Mucosa of stomach (tissue), 1 donor: ENCODE data around the gene KLC1.

Experiments used
- H3K27me3 ChIP-seq: one replicate; pipeline ENCODE4 v1.7.0; 2013; ENCODE audit warnings: mild to moderate bottlenecking, low read length; ENCODE audit not compliant: control insufficient read depth, insufficient read depth
- H3K36me3 ChIP-seq: one replicate; pipeline ENCODE4 v1.7.0; 2013; ENCODE audit warnings: low read length; ENCODE audit not compliant: control insufficient read depth, insufficient read depth
- H3K4me1 ChIP-seq: one replicate; pipeline ENCODE4 v1.7.0; 2013; ENCODE audit warnings: mild to moderate bottlenecking, low read length; ENCODE audit not compliant: control insufficient read depth, insufficient read depth
- H3K4me3 ChIP-seq: one replicate; pipeline ENCODE4 v1.7.0; 2013; ENCODE audit warnings: low read length
- H3K9ac ChIP-seq: one replicate; pipeline ENCODE4 v1.7.0; 2013; ENCODE audit warnings: mild to moderate bottlenecking, low read length, moderate library complexity
- H3K9me3 ChIP-seq: one replicate; pipeline ENCODE4 v1.7.0; 2013; ENCODE audit warnings: mild to moderate bottlenecking, low read length, moderate library complexity; ENCODE audit not compliant: control insufficient read depth
- donor health status: Pancreatic carcinoma.

Gene KLC1

DNA sequence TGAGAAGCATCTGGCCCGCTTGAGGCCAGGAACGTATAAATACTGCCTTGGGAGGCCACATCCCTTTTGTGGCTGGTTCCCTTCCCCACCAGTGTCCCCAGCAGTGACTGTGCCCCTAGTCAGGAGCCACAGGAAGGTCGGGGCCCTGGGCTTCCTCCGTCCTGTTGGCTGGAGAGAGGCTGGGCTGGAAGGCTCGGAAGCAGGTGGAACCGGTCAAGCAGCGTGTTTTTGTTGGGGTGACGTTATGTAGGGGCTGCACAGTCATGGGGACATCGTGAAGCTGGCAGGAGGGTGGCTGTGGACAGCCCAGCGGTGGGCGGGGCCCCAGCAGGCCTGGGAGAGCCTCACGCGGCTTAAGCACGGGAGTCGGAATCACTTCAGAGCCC lies 76.1 kb downstream of the KLC1 start:
- Histone ChIP-seq H3K4me3 (no peak overlapping the region), H3K36me3 (peaks cover 5% of the 10 kb centered on the region), H3K9ac (no peak overlapping the region), H3K4me1 (peaks cover 19% of the 10 kb centered on the region), H3K9me3 (no peaks in the 10 kb centered on the region), H3K27me3 (no peaks in the 10 kb centered on the region)

- Histone ChIP-seq H3K27me3 (no peaks in the 10 kb centered on the region), H3K36me3 (no peaks in the 10 kb centered on the region), H3K9me3 (no peaks in the 10 kb centered on the region), H3K4me3 (no peak overlapping the region), H3K9ac (no peak overlapping the region), H3K4me1 (peaks cover 22% of the 10 kb centered on the region)
Measured at GRCh38 chr14:103705504-103706284, 76.7 kb downstream of the KLC1 start.

- Histone ChIP-seq H3K9ac (no peak overlapping the region), H3K9me3 (no peaks in the 10 kb centered on the region), H3K36me3 (no peaks in the 10 kb centered on the region)
Measured at GRCh38 chr14:103706551-103707328, 77.7 kb downstream of the KLC1 start.

DNA sequence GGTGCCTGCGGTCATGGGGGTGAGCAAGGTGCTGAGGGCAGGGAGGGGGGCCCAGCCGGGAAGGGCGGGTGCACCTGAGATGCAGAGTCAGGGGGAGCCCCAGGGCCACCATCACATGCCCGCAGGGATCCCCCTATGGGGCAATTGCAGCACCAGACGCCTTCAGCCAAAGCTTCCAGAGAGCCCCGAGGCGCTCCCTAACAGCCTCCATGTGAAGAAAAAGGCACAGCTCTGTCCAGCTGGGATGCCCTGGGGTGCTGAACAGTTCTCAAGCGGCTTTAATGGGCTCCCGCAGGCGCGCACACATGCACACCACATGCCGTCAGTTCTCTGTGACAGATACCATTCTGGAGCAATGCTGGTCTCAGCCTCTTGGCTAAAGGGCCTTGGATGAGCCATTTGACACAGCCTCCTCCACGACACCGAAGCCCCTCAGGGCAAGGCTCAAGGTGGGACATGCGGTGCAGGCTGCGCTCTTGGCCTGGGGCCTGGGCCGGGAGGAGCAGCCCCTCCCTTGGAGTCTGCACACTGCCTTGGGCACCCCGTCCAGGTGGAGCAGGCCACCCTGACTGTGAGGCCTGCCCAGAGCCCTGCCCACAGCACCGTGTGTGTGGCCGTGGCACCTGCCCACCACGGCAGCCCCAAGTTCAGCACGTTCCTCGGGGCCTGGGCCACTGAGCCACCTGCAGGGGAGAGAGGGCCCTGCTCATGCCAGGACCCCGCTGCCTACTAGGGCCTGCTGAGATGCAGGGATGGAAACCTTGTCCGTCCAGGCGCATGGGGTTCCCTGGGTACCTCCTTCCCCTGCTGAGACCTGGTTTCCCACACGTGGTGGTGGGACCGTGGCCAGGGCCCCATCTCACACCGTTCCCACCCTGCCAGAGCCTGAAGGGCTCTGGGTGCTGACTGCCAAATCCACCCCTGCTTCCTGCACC lies 78.6 kb downstream of the KLC1 start:
- H3K27me3 ChIP-seq: no peaks in the 10 kb centered on the region
- H3K4me1 ChIP-seq: peaks cover 40% of the 10 kb centered on the region
- no peak overlapping the region for H3K4me3 ChIP-seq
- H3K36me3 ChIP-seq: no peaks in the 10 kb centered on the region
- H3K9ac ChIP-seq: no peak overlapping the region
- no peaks in the 10 kb centered on the region for H3K9me3 ChIP-seq

More at GRCh38 chr14:103706551-103707328, 77.7 kb downstream of the KLC1 start:
- H3K4me1 ChIP-seq: peaks cover 31% of the 10 kb centered on the region
- H3K4me3 ChIP-seq: no peak overlapping the region
- H3K27me3 ChIP-seq: no peaks in the 10 kb centered on the region

DNA sequence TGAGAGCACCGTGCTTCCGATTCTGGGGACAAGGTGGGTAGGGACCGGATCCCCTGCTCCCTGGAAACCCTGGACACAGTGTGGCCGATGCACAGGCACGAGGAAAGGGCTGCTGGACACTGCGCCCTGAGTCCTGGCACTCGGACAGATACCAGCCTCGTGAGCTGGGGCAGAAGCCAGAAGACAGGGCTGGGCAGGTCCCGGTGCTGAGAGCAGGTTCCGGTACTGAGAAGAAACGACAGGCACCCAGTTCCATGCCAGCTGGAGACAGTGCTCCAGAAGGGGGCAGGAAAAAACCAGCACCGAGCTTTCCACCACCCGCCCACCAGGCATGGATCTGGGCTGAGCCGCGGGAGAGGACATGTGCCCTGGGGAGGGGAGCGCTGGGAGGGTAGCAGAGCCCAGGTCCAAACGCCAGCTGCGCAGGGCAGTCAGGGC lies 79.8 kb downstream of the KLC1 start:
- no peaks in the 10 kb centered on the region for H3K27me3 ChIP-seq
- no peaks in the 10 kb centered on the region for H3K36me3 ChIP-seq
- H3K9ac ChIP-seq: no peak overlapping the region
- peaks cover 47% of the 10 kb centered on the region for H3K4me1 ChIP-seq
- H3K4me3 ChIP-seq: no peak overlapping the region
- no peaks in the 10 kb centered on the region for H3K9me3 ChIP-seq

DNA sequence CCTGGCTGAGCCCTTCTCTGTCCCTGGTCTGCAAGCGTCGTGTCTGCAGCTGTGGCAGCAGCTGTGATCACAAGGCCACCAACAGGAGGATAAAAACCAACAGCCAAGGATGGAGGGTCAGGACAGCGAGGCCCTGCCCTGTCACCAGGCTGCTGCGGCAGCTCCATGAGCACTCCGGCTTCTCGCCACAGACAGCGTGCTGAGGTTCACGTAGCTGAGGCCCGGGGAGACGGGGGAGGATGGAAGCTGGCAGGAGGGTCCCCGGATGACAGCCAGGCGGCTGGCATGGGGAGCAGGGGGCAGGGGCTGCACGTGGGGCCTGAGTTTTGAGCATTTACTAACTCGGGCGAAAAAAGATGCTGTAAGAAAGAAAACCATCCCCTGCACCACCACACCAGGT lies 80.8 kb downstream of the KLC1 start:
- Histone ChIP-seq H3K9me3 (no peaks in the 10 kb centered on the region), H3K4me3 (no peak overlapping the region), H3K9ac (no peak overlapping the region), H3K36me3 (no peaks in the 10 kb centered on the region), H3K27me3 (no peaks in the 10 kb centered on the region), H3K4me1 (peaks cover 50% of the 10 kb centered on the region)

GRCh38 chr14:103710771-103711377 lies 81.9 kb downstream of the KLC1 start:
- Histone ChIP-seq H3K36me3 (no peaks in the 10 kb centered on the region), H3K27me3 (no peaks in the 10 kb centered on the region), H3K9ac (no peak overlapping the region), H3K4me1 (peaks cover 50% of the 10 kb centered on the region), H3K9me3 (no peaks in the 10 kb centered on the region), H3K4me3 (no peak overlapping the region)

GRCh38 chr14:103711516-103712431 lies 82.8 kb downstream of the KLC1 start:
- peaks cover 53% of the 10 kb centered on the region for H3K4me1 ChIP-seq
- no peaks in the 10 kb centered on the region for H3K36me3 ChIP-seq
- H3K4me3 ChIP-seq: no peak overlapping the region
- no peaks in the 10 kb centered on the region for H3K27me3 ChIP-seq
- H3K9me3 ChIP-seq: no peaks in the 10 kb centered on the region
- peak overlapping the region; percentile 47 for H3K9ac ChIP-seq

GRCh38 chr14:103712633-103713247 lies 83.7 kb downstream of the KLC1 start:
- Histone ChIP-seq H3K4me3 (no peak overlapping the region), H3K27me3 (no peaks in the 10 kb centered on the region), H3K9me3 (no peaks in the 10 kb centered on the region), H3K36me3 (no peaks in the 10 kb centered on the region), H3K4me1 (peaks cover 60% of the 10 kb centered on the region), H3K9ac (peak overlapping the region; percentile 47)

GRCh38 chr14:103713304-103714062 lies 84.5 kb downstream of the KLC1 start:
- H3K9me3 ChIP-seq: no peaks in the 10 kb centered on the region
- peaks cover 60% of the 10 kb centered on the region for H3K4me1 ChIP-seq
- H3K9ac ChIP-seq: no peak overlapping the region

More at GRCh38 chr14:103713304-103714062, 84.5 kb downstream of the KLC1 start:
- Histone ChIP-seq H3K4me3 (no peak overlapping the region), H3K36me3 (no peaks in the 10 kb centered on the region), H3K27me3 (no peaks in the 10 kb centered on the region)
